ENCODE data around the gene RAD51B. TPM values are rescaled to one million over a fixed set of nuclear protein-coding genes. Genes with fewer than 3 reads are reported as not detected.

RAD51B gene
- total and polyA plus RNA-seq, 2 donors, result 6.2 to 92.9 TPM

GRCh38 chr14:68675233-68675577 is 855.6 kb downstream of the RAD51B start:
- H3K27ac ChIP-seq (ENCODE audit: low read depth), result no peak overlapping the region

GRCh38 chr14:68676511-68676943 is 856.9 kb downstream of the RAD51B start:
- Histone ChIP-seq H3K4me1 (ENCODE audit: insufficient read depth) (peaks cover 6% of the 10 kb centered on the region), H3K36me3 (ENCODE audit: insufficient read depth) (no peaks in the 10 kb centered on the region), H3K4me3 (ENCODE audit: low read depth, low read length) (no peak overlapping the region), H3K27ac (ENCODE audit: low read depth) (no peak overlapping the region)
- WGBS, result 80% methylated on average over 11 of the region's 11 CpGs
- DNase-seq (ENCODE audit: extremely low spot score), result peak; percentile 74

More at GRCh38 chr14:68675233-68675577, 855.6 kb downstream of the RAD51B start:
- no peaks in the 10 kb centered on the region for H3K36me3 ChIP-seq (ENCODE audit: insufficient read depth)
- 91% methylated on average over 1 of the region's 1 CpG for WGBS
- no peak for DNase-seq (ENCODE audit: extremely low spot score)
- peaks cover 9% of the 10 kb centered on the region for H3K4me1 ChIP-seq (ENCODE audit: insufficient read depth)
- H3K4me3 ChIP-seq (ENCODE audit: low read depth, low read length), result no peak overlapping the region

- no peak for DNase-seq (ENCODE audit: extremely low spot score)
- H3K27ac ChIP-seq (ENCODE audit: low read depth), result no peak overlapping the region
- H3K4me1 ChIP-seq (ENCODE audit: insufficient read depth), result peaks cover 4% of the 10 kb centered on the region
- 89% methylated on average over 7 of the region's 7 CpGs for WGBS
- H3K4me3 ChIP-seq (ENCODE audit: low read depth, low read length), result no peak overlapping the region
- H3K36me3 ChIP-seq (ENCODE audit: insufficient read depth), result no peaks in the 10 kb centered on the region
These were observed 857.9 kb downstream of the RAD51B start for GRCh38 chr14:68677476-68677875.

GRCh38 chr14:68677901-68678300 is 858.3 kb downstream of the RAD51B start:
- H3K27ac ChIP-seq (ENCODE audit: low read depth), result no peak overlapping the region

GRCh38 chr14:68678471-68678870 is 858.9 kb downstream of the RAD51B start:
- DNase-seq (ENCODE audit: extremely low spot score), result no peak
- H3K4me1 ChIP-seq (ENCODE audit: insufficient read depth), result peaks cover 2% of the 10 kb centered on the region
- WGBS, result 93% methylated on average over 1 of the region's 1 CpG
- H3K4me3 ChIP-seq (ENCODE audit: low read depth, low read length), result no peak overlapping the region
- no peaks in the 10 kb centered on the region for H3K36me3 ChIP-seq (ENCODE audit: insufficient read depth)
- no peak overlapping the region for H3K27ac ChIP-seq (ENCODE audit: low read depth)

More at GRCh38 chr14:68677901-68678300, 858.3 kb downstream of the RAD51B start:
- WGBS, result 88% methylated on average over 11 of the region's 11 CpGs
- peaks cover 2% of the 10 kb centered on the region for H3K4me1 ChIP-seq (ENCODE audit: insufficient read depth)
- no peak overlapping the region for H3K4me3 ChIP-seq (ENCODE audit: low read depth, low read length)
- no peak for DNase-seq (ENCODE audit: extremely low spot score)
- H3K36me3 ChIP-seq (ENCODE audit: insufficient read depth), result no peaks in the 10 kb centered on the region

- Histone ChIP-seq H3K36me3 (ENCODE audit: insufficient read depth) (no peaks in the 10 kb centered on the region), H3K27ac (ENCODE audit: low read depth) (no peak overlapping the region), H3K4me1 (ENCODE audit: insufficient read depth) (peaks cover 2% of the 10 kb centered on the region), H3K4me3 (ENCODE audit: low read depth, low read length) (no peak overlapping the region)
- DNase-seq (ENCODE audit: extremely low spot score), result no peak
These were observed 859.7 kb downstream of the RAD51B start for GRCh38 chr14:68679301-68679700.

- Histone ChIP-seq H3K4me3 (ENCODE audit: low read depth, low read length) (no peak overlapping the region), H3K27ac (ENCODE audit: low read depth) (no peak overlapping the region), H3K36me3 (ENCODE audit: insufficient read depth) (no peaks in the 10 kb centered on the region), H3K4me1 (ENCODE audit: insufficient read depth) (peaks cover 2% of the 10 kb centered on the region)
- no peak for DNase-seq (ENCODE audit: extremely low spot score)
- WGBS, result 76% methylated on average over 8 of the region's 8 CpGs
These were observed 860.3 kb downstream of the RAD51B start for GRCh38 chr14:68679746-68680467.

- DNase-seq (ENCODE audit: extremely low spot score), result no peak
- no peaks in the 10 kb centered on the region for H3K36me3 ChIP-seq (ENCODE audit: insufficient read depth)
- H3K4me3 ChIP-seq (ENCODE audit: low read depth, low read length), result no peak overlapping the region
- peak overlapping the region; percentile 56 for H3K27ac ChIP-seq (ENCODE audit: low read depth)
- 55% methylated on average over 9 of the region's 9 CpGs for WGBS
- peaks cover 2% of the 10 kb centered on the region for H3K4me1 ChIP-seq (ENCODE audit: insufficient read depth)
These were observed 861.0 kb downstream of the RAD51B start for GRCh38 chr14:68680541-68681051.

GRCh38 chr14:68681256-68682011 is 861.9 kb downstream of the RAD51B start:
- no peaks in the 10 kb centered on the region for H3K36me3 ChIP-seq (ENCODE audit: insufficient read depth)
- no peak overlapping the region for H3K4me3 ChIP-seq (ENCODE audit: low read depth, low read length)
- no peak for DNase-seq (ENCODE audit: extremely low spot score)

GRCh38 chr14:68682166-68683103 is 862.9 kb downstream of the RAD51B start:
- WGBS, result 41% methylated on average over 15 of the region's 15 CpGs
- peaks cover 2% of the 10 kb centered on the region for H3K4me1 ChIP-seq (ENCODE audit: insufficient read depth)
- H3K27ac ChIP-seq (ENCODE audit: low read depth), result no peak overlapping the region
- H3K4me3 ChIP-seq (ENCODE audit: low read depth, low read length), result no peak overlapping the region
- DNase-seq (ENCODE audit: extremely low spot score), result peak; percentile 86
- no peaks in the 10 kb centered on the region for H3K36me3 ChIP-seq (ENCODE audit: insufficient read depth)

More at GRCh38 chr14:68681256-68682011, 861.9 kb downstream of the RAD51B start:
- WGBS, result 85% methylated on average over 9 of the region's 9 CpGs
- Histone ChIP-seq H3K27ac (ENCODE audit: low read depth) (peak overlapping the region; percentile 63), H3K4me1 (ENCODE audit: insufficient read depth) (peaks cover 2% of the 10 kb centered on the region)

GRCh38 chr14:68683326-68683725 is 863.7 kb downstream of the RAD51B start:
- Histone ChIP-seq H3K4me3 (ENCODE audit: low read depth, low read length) (no peak overlapping the region), H3K4me1 (ENCODE audit: insufficient read depth) (peaks cover 2% of the 10 kb centered on the region), H3K36me3 (ENCODE audit: insufficient read depth) (no peaks in the 10 kb centered on the region), H3K27ac (ENCODE audit: low read depth) (peak overlapping the region; percentile 63)
- 72% methylated on average over 7 of the region's 7 CpGs for whole genome bisulfite sequencing
- DNase-seq (ENCODE audit: extremely low spot score), result no peak

- Histone ChIP-seq H3K4me3 (ENCODE audit: low read depth, low read length) (no peak overlapping the region), H3K36me3 (ENCODE audit: insufficient read depth) (no peaks in the 10 kb centered on the region), H3K27ac (ENCODE audit: low read depth) (no peak overlapping the region), H3K4me1 (ENCODE audit: insufficient read depth) (peaks cover 2% of the 10 kb centered on the region)
- no peak for DNase-seq (ENCODE audit: extremely low spot score)
- WGBS, result 81% methylated on average over 5 of the region's 5 CpGs
These were observed 865.2 kb downstream of the RAD51B start for GRCh38 chr14:68684466-68685418.

Measured in urinary bladder (tissue), 4 donors.